A549 treated with AZD9567 at 1 μM for 4 hours (cell line): ENCODE results near the gene IFTAP. TPM values are rescaled to one million over a fixed set of nuclear protein-coding genes. Genes with fewer than 3 reads are reported as not detected.

Source experiments
- total RNA-seq: library from RNA; stranded (reverse); fragments of 200-300 nt; extraction: Qiagen RNA extraction; gene quantifications from 5 replicates; pipeline ENCODE4 v1.2.3, GENCODE V29; 2022; ENCODE audit not compliant: insufficient read depth

IFTAP gene, protein sequence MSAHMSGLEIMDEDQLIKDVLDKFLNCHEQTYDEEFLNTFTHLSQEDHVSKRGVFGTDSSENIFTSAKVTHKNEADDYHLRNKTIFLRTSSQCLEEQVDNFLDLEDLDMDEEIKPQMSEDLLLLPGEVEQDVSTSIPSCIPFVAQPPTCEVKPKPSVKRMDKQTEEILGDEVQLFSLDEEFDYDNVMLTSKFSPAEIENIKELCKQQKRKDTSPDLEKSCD
- total RNA-seq = 14.0 to 41.0 TPM (median 16.6 TPM) in 5 replicates

DNA sequence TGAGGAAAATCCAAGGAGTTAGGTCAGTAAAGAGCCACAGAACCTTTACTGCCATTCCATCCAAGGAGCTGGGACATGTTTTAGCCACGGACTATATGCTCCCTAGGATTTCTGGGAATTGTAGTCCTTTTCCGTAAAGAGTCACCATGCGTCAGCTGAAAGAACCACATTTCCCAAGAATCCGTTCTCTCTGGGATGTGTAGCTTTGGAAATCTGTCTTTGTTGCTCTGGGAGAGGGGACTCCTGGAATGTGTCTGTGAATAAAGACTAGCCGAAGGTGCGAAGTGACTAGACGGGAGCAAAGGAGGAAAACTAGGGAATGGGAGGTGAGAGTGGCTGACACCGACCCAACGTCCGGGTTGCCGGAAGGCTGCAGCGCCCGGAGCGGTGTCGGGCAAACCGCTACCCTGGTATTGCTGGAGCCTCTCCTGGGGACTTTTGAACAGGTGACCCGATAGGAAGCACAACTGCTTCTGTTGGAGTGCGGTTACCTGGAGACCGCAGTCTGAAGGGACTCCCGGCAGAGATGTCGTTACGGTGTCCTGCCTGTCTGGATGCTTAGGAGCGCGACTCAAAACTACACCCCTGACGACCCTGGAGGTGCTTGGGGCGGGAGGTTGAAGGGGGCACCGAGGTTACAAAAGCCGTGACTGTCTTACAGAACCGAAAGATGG, at the start of gene IFTAP:
Gene IFTAP (plus strand): TSS at position 187 of the 674 bp plus-strand sequence. CDS start 15,602 bp downstream, outside the sequence.

DNA sequence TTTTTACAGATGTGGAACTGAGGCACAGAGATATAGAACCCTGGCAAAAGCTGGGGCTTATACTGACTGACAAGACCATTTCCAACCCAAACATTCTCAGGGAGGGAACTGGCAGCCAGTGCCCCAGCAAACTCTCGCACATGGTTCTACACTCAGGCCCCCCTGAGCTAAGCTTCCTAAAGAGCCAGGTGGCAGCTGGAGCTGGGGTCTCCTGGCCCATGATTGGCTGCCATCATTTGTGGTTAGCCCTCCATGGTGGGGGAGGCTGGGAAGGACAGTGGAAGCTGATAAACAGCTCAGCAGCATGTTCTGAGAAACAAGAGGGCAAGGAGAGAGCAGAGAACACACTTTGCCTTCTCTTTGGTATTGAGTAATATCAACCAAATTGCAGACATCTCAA, 26.6 kb upstream of the IFTAP start, which contains the start of gene RAG1:
Gene RAG1 (plus strand): TSS at position 314 of the 400 bp plus-strand sequence. CDS start 5,298 bp downstream, outside the sequence.

DNA sequence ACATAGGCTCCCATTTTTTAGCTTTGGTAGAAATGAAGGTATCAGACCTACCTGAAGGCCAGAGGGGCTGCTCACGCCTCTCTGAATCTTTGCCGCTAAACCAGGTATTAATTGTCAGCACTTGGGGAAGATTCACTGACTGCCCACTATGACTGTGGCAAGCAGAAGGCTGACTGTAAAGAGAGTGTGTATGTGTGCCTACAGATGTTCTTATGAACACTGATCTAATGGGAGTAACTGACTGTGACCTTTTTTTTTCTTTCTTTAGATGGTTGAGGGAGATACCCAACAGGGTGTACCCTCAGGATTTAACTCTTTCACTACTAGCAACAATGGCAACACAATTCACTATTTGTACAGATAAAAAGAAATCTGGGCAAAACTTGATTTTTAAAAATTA, 3.7 kb downstream of the IFTAP start, which contains the start of gene RAG2:
Gene RAG2 (minus strand): TSS at position 186 of the 400 bp plus-strand sequence. CDS start 4,068 bp downstream, outside the sequence.

Other genes starting within 250 kb of the IFTAP start
- 7.8 to 14.3 TPM (median 8.0 TPM) in 5 replicates for gene TRAF6, start 84.2 kb upstream of the IFTAP start, total RNA-seq
- 0.06 to 0.42 TPM (median 0.31 TPM) in 4 of 5 replicates, not detected in the other for gene RAG1, start 26.5 kb upstream of the IFTAP start, total RNA-seq
- gene RAG2, start 3.7 kb downstream of the IFTAP start, total RNA-seq = not detected in 5 replicates